ENCODE results near the gene FRMPD2.

FRMPD2 gene

GRCh38 chr10:48309711-48310226 lies 35.3 kb upstream of the FRMPD2 start:
- no peak for TF ChIP-seq POLR2A (IDR thresholded peaks at IDR 0.05; ENCODE audit: extremely low read depth, insufficient read length)
- no peak for TF ChIP-seq MYC (IDR thresholded peaks at IDR 0.05; ENCODE audit: low read depth, low read length)
- peak; percentile 21 for TF ChIP-seq CTCF (IDR thresholded peaks at IDR 0.05; ENCODE audit: low read depth, low read length)
- no peak for TF ChIP-seq MAX (IDR thresholded peaks at IDR 0.05; ENCODE audit: low read depth, low read length)
- DNase-seq (ENCODE audit: low read depth), result peak; percentile 18
- H3K4me3 ChIP-seq (ENCODE audit: low read depth, low read length), result no peak overlapping the region

- TF ChIP-seq MYC (IDR thresholded peaks at IDR 0.05; ENCODE audit: low read depth, low read length), result no peak
- no peak for TF ChIP-seq MAX (IDR thresholded peaks at IDR 0.05; ENCODE audit: low read depth, low read length)
- TF ChIP-seq POLR2A (IDR thresholded peaks at IDR 0.05; ENCODE audit: extremely low read depth, insufficient read length), result no peak
- TF ChIP-seq CTCF (IDR thresholded peaks at IDR 0.05; ENCODE audit: low read depth, low read length), result no peak
- no peak for DNase-seq (ENCODE audit: low read depth)
- peak overlapping the region; percentile 76 for H3K4me3 ChIP-seq (ENCODE audit: low read depth, low read length)
Observed at GRCh38 chr10:48307711-48308018, 33.2 kb upstream of the FRMPD2 start.

- peak; percentile 74 for DNase-seq (ENCODE audit: low read depth)
- H3K4me3 ChIP-seq (ENCODE audit: low read depth, low read length), result peak overlapping the region; percentile 76
- TF ChIP-seq MYC (IDR thresholded peaks at IDR 0.05; ENCODE audit: low read depth, low read length) (no peak), CTCF (IDR thresholded peaks at IDR 0.05; ENCODE audit: low read depth, low read length) (no peak), MAX (IDR thresholded peaks at IDR 0.05; ENCODE audit: low read depth, low read length) (0 out of 2 replicates have a peak, but pooled peaks have one; percentile 12), POLR2A (IDR thresholded peaks at IDR 0.05; ENCODE audit: extremely low read depth, insufficient read length) (no peak)
Observed at GRCh38 chr10:48306870-48307710, 32.6 kb upstream of the FRMPD2 start.

- DNase-seq (ENCODE audit: low read depth), result peak; percentile 92
- TF ChIP-seq MYC (IDR thresholded peaks at IDR 0.05; ENCODE audit: low read depth, low read length) (peak; percentile 96), MAX (IDR thresholded peaks at IDR 0.05; ENCODE audit: low read depth, low read length) (peak; percentile 97), POLR2A (IDR thresholded peaks at IDR 0.05; ENCODE audit: extremely low read depth, insufficient read length) (peak; percentile 98), CTCF (IDR thresholded peaks at IDR 0.05; ENCODE audit: low read depth, low read length) (no peak)
- peak within 1 kb of the TSS; percentile 76 for H3K4me3 ChIP-seq (ENCODE audit: low read depth, low read length)
Observed at GRCh38 chr10:48306265-48306869, 31.9 kb upstream of the FRMPD2 start, which contains the start of gene MAPK8. Gene MAPK8, plus strand, starts transcription at chr10:48306677. Its CDS starts 94,984 bp downstream, at chr10:48401661.

GRCh38 chr10:48305905-48306264 lies 31.4 kb upstream of the FRMPD2 start:
- peak overlapping the region; percentile 46 for H3K4me3 ChIP-seq (ENCODE audit: low read depth, low read length)
- no peak for TF ChIP-seq MAX (IDR thresholded peaks at IDR 0.05; ENCODE audit: low read depth, low read length)
- TF ChIP-seq MYC (IDR thresholded peaks at IDR 0.05; ENCODE audit: low read depth, low read length), result no peak
- no peak for TF ChIP-seq CTCF (IDR thresholded peaks at IDR 0.05; ENCODE audit: low read depth, low read length)
- DNase-seq (ENCODE audit: low read depth), result no peak

Measured in NB4 (cell line).